Neutrophil (primary cell): Measurements from ENCODE around the gene CLCF1.
A peak's percentile ranks its signal among the peaks of the same experiment; 100 is the strongest.

Experiments
- H3K27ac ChIP-seq: fragments of 200-600 bp; sonication (generic); 2 replicates; pipeline ENCODE4 v1.5.1; 2016; ENCODE audit warnings: mild to moderate bottlenecking, moderate library complexity
- H3K27me3 ChIP-seq: fragments of 200-600 bp; sonication (generic); 2 replicates; pipeline ENCODE4 v1.6.0; 2016; ENCODE audit warnings: mild to moderate bottlenecking
- H3K36me3 ChIP-seq: fragments of 200-600 bp; sonication (generic); 2 replicates; pipeline ENCODE4 v1.5.1; 2017
- H3K4me1 ChIP-seq, 2 experiments: fragments of 200-600 bp in 1 of 2; sonication (generic) in 1 of 2; 1 replicate in 1 of 2; 2 replicates in 1 of 2; pipeline versions ENCODE4 v1.5.1 to v1.6.1; 2013 to 2016; ENCODE audit warnings: low read depth in 1 of 2, low read length in 1 of 2, mild to moderate bottlenecking in 1 of 2, moderate library complexity in 1 of 2; ENCODE audit not compliant: control insufficient read depth in 1 of 2, insufficient read depth in 1 of 2
- H3K4me3 ChIP-seq, 2 experiments: fragments of 200-600 bp in 1 of 2; sonication (generic) in 1 of 2; 1 replicate in 1 of 2; 2 replicates in 1 of 2; pipeline ENCODE4 v1.5.1; 2013 to 2016; ENCODE audit warnings: low read depth in 1 of 2, low read length in 1 of 2, mild to moderate bottlenecking in 1 of 2, moderate library complexity in 1 of 2
- H3K9me3 ChIP-seq: fragments of 200-600 bp; sonication (generic); 2 replicates; pipeline ENCODE4 v1.5.1; 2016
- CTCF ChIP-seq: fragments of 200-600 bp; sonication (generic); IDR thresholded peaks from 2 replicates; pipeline ENCODE4 v1.5.1; 2016; ENCODE audit warnings: antibody characterized with exemption

CLCF1 gene

GRCh38 chr11:67355794-67356386 is 17.5 kb downstream of the CLCF1 start:
- Histone ChIP-seq H3K4me3 (no peak overlapping the region), H3K27me3 (no peaks in the 10 kb centered on the region), H3K27ac (peak overlapping the region; percentile 100), H3K36me3 (peaks cover 10% of the 10 kb centered on the region), H3K4me1 (peaks cover 69 to 74% of the 10 kb centered on the region in 2 experiments), H3K9me3 (no peaks in the 10 kb centered on the region)
- TF ChIP-seq CTCF, result no peak

GRCh38 chr11:67355023-67355793 is 18.2 kb downstream of the CLCF1 start:
- Histone ChIP-seq H3K27ac (peak overlapping the region; percentile 100), H3K27me3 (no peaks in the 10 kb centered on the region), H3K4me1 (peaks cover 69 to 77% of the 10 kb centered on the region in 2 experiments), H3K9me3 (no peaks in the 10 kb centered on the region), H3K36me3 (peaks cover 11% of the 10 kb centered on the region), H3K4me3 (no peak overlapping the region)
- TF ChIP-seq CTCF, result no peak

GRCh38 chr11:67354075-67355022 is 19.0 kb downstream of the CLCF1 start:
- H3K9me3 ChIP-seq, result no peaks in the 10 kb centered on the region
- no peaks in the 10 kb centered on the region for H3K27me3 ChIP-seq
- peaks cover 11% of the 10 kb centered on the region for H3K36me3 ChIP-seq
- no peak for TF ChIP-seq CTCF
- H3K4me1 ChIP-seq, result peaks cover 69 to 74% of the 10 kb centered on the region in 2 experiments
- H3K27ac ChIP-seq, result peak overlapping the region; percentile 100
- H3K4me3 ChIP-seq, result peak overlapping the region; percentile 73 to 84

GRCh38 chr11:67353317-67354074 is 19.9 kb downstream of the CLCF1 start, which contains the start of gene POLD4:
POLD4 (minus strand) TSS chr11:67353546; CDS start chr11:67353399, 147 bp downstream.
- peaks cover 60 to 66% of the 10 kb centered on the region in 2 experiments for H3K4me1 ChIP-seq
- peaks cover 11% of the 10 kb centered on the region for H3K36me3 ChIP-seq
- H3K27me3 ChIP-seq, result no peaks in the 10 kb centered on the region
- TF ChIP-seq CTCF, result peak; percentile 52
- peak within 1 kb of the TSS; percentile 73 to 84 for H3K4me3 ChIP-seq
- peak within 1 kb of the TSS; percentile 100 for H3K27ac ChIP-seq
- no peaks in the 10 kb centered on the region for H3K9me3 ChIP-seq
